Cerebellar nuclear complex (tissue), 1 donor: ENCODE measurements around the gene PCSK6.

Experiments used
- DNase-seq, 2 experiments: peaks; one replicate each; lab custom pipeline; 2025; lab: John Stamatoyannopoulos, UW

PCSK6 gene

GRCh38 chr15:101489599-101490407 is at the start of gene PCSK6:
Gene PCSK6 (minus strand): TSS chr15:101489707. CDS start chr15:101489670, 37 bp downstream.
- DNase-seq: no peak

- DNase-seq: no peak
Observed at GRCh38 chr15:101538996-101539395, 49.5 kb upstream of the PCSK6 start.

GRCh38 chr15:101538177-101538576 is 48.7 kb upstream of the PCSK6 start:
- no peak for DNase-seq

GRCh38 chr15:101537483-101538080 is 48.1 kb upstream of the PCSK6 start:
- DNase-seq: no peak

GRCh38 chr15:101536875-101537405 is 47.4 kb upstream of the PCSK6 start:
- no peak for DNase-seq

GRCh38 chr15:101536166-101536874 is 46.8 kb upstream of the PCSK6 start:
- DNase-seq: no peak

- no peak for DNase-seq
Observed at GRCh38 chr15:101535170-101535902, 45.8 kb upstream of the PCSK6 start.

- no peak for DNase-seq
Observed at GRCh38 chr15:101534376-101534970, 45.0 kb upstream of the PCSK6 start.

GRCh38 chr15:101533371-101534140 is 44.0 kb upstream of the PCSK6 start:
- DNase-seq: no peak

GRCh38 chr15:101532865-101533264 is 43.4 kb upstream of the PCSK6 start:
- no peak for DNase-seq

GRCh38 chr15:101531170-101531569 is 41.7 kb upstream of the PCSK6 start:
- DNase-seq: no peak

GRCh38 chr15:101530224-101530958 is 40.9 kb upstream of the PCSK6 start:
- DNase-seq: no peak

- no peak for DNase-seq
Observed at GRCh38 chr15:101528917-101529299, 39.4 kb upstream of the PCSK6 start.

- DNase-seq: no peak
Observed at GRCh38 chr15:101528108-101528916, 38.8 kb upstream of the PCSK6 start.

- DNase-seq: no peak
Observed at GRCh38 chr15:101526890-101527289, 37.4 kb upstream of the PCSK6 start.

- DNase-seq: no peak
Observed at GRCh38 chr15:101526442-101526841, 36.9 kb upstream of the PCSK6 start.

GRCh38 chr15:101526021-101526420 is 36.5 kb upstream of the PCSK6 start:
- DNase-seq: no peak

- DNase-seq: no peak
Observed at GRCh38 chr15:101525087-101525669, 35.7 kb upstream of the PCSK6 start.

- DNase-seq: no peak
Observed at GRCh38 chr15:101523560-101523940, 34.0 kb upstream of the PCSK6 start.
